Uterus (tissue), 2 donors: ENCODE measurements around the gene GRIK3.

Source experiments
- CTCF ChIP-seq, 4 experiments: fragments of 200-600 bp in 2 of 4; fragments of 450-650 bp in 2 of 4; sonication (generic) in 2 of 4; IDR thresholded peaks; one replicate each; pipeline ENCODE4 v1.5.1; 2016 to 2019; ENCODE audit warnings: antibody characterized with exemption in 4 of 4, mild to moderate bottlenecking in 2 of 4, moderate library complexity in 1 of 4
- POLR2A ChIP-seq, 2 donors: fragments of 450-650 bp; IDR thresholded peaks; one replicate each; pipeline ENCODE4 v1.6.1; 2016; ENCODE audit warnings: antibody characterized with exemption in 2 of 2, mild to moderate bottlenecking in 1 of 2, moderate library complexity in 1 of 2

- TF ChIP-seq CTCF (IDR thresholded peaks at IDR 0.05) (no peak), POLR2A (IDR thresholded peaks at IDR 0.05) (no peak)
Measured at GRCh38 chr1:36871146-36871971, 163.0 kb downstream of the GRIK3 start.
